ENCODE measurements around the gene ZBTB21.

Gene ZBTB21

DNA sequence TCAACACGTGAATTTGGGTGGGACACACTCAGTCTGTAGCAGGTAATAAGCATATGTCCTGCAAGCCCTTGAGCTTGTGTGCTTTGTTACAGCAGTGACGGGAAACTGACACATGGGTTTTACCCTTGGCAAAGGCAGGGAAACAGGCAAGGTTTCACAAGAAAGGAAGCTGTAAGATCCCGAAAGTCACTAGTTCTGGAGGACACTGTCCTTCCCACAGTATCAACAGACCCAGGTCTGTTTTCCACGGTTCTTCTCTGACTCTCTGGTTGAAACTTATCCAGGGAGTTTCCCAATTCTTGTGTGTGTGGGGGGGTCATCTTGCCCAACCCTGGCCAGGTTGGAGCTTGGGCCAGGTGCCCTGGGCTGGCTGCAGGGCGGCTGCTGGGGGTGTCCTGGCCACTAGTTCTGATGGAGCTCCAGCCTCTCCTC lies 29.3 kb upstream of the ZBTB21 start:
- DNase-seq = no peak

GRCh38 chr21:42038826-42039425 lies 28.8 kb upstream of the ZBTB21 start:
- DNase-seq = no peak

- DNase-seq = no peak
Measured at GRCh38 chr21:42038393-42038792, 28.2 kb upstream of the ZBTB21 start.

DNA sequence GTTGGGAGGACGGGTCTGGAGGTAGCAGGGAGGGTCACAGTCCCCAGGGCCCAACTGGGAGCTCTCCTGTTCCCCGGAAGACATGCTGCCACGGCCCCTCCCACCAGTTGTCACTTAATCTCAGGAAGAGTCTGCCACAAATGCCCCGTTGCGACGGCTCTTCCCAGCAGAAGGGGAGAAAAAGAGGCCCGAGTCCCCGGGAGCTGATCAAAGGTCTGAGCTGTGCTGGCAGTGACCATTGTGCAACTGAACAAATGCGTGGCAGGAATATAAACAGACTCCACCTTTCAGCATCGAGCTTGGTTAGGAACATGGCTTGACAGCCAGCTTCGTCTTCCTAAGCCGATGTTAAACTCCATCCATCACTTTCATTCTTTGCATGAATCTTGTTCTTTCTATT lies 27.8 kb upstream of the ZBTB21 start:
- DNase-seq = no peak

GRCh38 chr21:42037516-42037915 lies 27.4 kb upstream of the ZBTB21 start:
- DNase-seq = no peak

GRCh38 chr21:42036313-42036712 lies 26.2 kb upstream of the ZBTB21 start:
- no peak for DNase-seq

- DNase-seq = no peak
Measured at GRCh38 chr21:42032968-42033367, 22.8 kb upstream of the ZBTB21 start.

GRCh38 chr21:42032266-42032665 lies 22.1 kb upstream of the ZBTB21 start:
- no peak for DNase-seq

DNA sequence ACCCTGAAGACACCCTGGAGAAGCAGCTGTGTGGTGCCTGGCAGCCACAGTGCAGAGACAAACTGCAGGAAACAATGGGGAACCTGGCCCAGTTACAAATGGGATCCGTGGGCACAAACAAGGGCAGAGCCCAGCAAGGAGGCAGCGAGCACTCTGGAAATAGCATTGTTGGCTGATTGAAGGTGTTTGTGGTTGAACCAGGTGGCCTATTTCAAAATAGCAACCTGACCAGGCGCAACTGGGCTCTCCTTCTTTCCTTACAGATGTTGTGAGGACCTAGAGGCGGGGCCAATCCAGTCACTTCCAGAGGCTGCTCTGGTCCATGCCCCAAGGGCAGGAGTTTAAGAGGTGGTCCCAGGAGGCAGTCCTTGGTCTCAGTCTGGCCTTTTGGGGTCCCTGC lies 21.7 kb upstream of the ZBTB21 start:
- DNase-seq = no peak

GRCh38 chr21:42031241-42031640 lies 21.1 kb upstream of the ZBTB21 start:
- no peak for DNase-seq

DNA sequence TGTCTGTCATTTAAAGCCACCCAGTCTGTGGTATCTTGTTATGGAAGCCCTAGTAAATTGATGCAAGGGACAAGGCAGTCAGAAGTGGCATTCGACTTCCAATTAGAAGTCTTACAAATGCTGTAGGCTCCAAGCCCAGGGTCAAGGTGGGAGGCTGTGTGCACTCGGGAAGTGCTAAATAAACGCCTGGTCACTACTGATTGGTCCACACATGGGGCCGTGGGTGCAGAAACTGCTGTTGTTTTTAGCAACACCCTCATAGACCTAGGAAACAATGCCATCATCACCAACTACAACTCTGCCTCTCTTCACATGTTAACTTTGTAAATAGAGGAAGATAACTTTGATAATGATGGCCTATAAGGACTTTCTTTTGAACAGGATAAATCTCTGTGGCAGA lies 20.2 kb upstream of the ZBTB21 start:
- no peak for DNase-seq

GRCh38 chr21:42028766-42029425 lies 18.7 kb upstream of the ZBTB21 start:
- no peak for DNase-seq

- no peak for DNase-seq
Measured at GRCh38 chr21:42027822-42028765, 17.9 kb upstream of the ZBTB21 start.

DNA sequence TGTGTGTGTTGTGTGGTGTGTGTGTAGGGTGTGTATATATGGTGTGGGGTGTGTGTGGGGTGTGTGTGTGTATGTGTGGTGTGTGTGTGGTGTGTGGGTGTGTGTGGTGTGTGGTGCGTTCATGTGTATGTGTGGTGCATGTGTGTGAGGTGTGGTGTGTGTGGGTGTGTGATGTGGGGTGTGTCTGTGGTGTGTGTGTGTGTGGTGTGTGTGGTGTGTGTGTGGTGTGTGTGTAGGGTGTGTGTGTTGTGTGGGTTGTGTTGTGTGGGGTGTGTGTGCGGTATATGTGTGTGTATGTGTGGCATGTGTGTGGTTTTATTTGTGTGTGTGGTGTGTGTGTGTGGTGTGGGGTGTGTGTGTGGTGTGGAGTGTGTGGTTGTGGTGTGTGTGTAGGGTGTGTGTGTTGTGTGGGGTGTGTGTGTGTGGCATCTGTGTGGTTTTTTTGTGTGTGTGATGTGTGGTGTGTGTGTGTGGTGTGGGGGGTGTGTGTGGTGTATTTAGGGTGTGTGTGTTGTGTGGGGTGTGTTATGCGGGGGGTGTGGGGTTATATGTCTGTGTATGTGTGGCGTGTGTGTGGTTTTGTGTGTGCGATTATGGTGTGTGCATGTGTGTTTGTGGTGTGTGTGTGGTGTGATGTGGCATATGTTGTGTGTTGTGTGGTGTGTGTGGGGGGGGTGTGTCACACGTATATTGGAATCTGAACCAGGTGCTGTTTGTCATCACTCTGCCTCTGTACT lies 17.1 kb upstream of the ZBTB21 start:
- DNase-seq = no peak

DNA sequence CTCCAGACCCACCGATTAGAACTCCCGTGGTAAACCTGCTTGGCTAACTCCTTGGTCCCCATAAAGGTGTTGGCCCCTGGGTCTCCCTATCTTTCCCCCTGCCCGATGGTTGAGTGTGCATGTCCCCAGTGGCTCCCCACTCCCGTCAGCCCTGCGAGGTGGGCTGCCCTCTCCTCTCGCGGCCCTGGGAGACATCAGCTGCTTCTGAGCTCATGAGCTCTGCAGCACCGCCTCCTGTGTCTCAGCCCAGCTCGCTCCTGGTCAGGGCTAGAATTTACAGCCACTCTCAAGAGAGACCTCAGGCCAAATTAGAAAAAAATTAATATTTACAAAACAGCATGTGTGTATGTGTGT lies 15.9 kb upstream of the ZBTB21 start:
- DNase-seq = no peak

DNA sequence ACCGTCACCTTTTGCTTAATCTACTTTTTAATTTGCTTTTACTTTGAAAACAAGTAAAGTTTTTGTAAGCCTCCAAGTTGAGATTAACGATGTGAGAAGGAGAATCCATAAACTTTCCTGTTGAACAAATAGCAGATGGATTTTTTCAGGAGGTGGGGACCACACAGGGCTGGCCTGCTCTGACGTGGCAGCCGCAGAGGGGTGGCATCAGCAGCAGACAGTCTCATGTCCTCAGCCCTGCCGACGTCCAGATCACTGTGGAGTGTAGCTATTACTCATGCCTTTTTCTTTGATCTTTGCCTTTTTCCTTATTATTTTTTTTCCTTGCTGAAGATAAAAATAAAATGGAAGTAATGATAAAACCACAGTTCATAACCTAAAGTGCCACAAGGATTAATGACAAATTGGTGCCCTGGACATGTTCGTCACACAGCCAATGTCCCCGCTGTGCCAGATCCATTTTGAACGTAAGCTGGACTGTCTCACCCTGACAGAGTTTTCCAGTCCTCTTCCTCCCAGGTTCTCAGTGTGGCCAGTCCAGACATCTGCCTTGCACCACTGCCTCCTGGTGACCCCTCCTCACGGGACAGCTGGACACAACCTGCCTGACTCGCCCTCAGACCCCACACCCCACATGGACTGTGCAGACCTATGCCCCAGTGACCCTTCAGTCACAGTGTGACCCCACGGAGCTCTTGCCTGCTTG lies 15.4 kb upstream of the ZBTB21 start:
- no peak for DNase-seq

- no peak for DNase-seq
Measured at GRCh38 chr21:42022906-42023305, 12.7 kb upstream of the ZBTB21 start.

DNA sequence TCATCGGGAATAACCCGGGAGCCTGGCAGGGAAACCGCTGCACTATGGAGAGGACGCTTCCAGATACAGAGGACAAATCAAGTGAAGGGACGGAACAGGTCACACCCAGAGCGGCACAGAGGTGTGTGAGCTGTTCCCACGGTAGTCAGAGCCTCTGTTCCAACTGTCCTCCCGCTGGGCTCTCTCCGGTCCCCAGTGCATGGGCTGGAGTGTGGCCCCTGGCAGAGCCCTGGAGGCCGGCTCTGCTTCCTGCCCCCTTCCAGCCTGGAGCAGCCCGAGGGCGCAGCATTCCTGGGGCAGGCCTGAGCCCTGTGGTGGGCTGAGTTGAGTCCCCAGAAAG lies 11.9 kb upstream of the ZBTB21 start:
- DNase-seq = no peak

GRCh38 chr21:42021371-42022090 lies 11.4 kb upstream of the ZBTB21 start:
- no peak for DNase-seq

DNA sequence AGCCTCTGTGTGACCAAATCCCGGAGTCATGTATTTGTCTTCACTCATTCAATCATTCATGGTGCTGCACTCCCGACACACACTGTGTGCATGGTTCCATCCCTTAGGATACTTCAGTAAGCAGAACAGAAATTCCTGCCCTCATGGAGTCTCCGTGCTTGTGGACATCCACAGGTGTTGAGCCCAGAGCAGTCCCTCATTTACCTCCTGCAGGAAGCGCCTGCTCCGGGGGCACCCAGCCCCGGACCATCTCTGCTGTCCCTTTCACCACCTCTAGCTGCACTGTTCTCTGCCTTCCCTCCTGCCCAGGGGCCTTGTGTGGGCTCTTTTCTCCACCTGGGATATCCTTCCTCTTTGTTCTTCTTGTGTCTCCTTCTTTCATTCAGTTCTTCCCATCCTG lies 9.5 kb upstream of the ZBTB21 start:
- no peak for DNase-seq

- DNase-seq = no peak
Measured at GRCh38 chr21:42019101-42019605, 9.0 kb upstream of the ZBTB21 start.

DNA sequence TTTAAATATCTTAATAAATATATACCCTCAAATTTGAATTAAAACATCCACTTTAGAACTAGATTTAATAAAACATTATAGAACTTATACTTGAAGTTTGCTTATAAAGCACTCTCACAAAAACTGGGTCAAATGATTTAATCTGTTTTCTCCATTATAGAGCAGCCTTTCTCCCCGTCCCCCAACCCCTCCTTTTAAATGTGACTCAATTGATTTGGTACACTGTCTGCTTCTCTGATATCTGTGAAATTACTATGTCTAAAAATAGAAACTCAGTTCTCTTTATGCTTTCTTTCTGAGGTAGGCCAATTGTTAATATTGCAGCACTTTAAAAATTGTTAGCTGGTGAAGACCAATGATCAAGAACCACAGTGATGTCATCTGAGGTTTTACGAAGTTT lies 6.9 kb upstream of the ZBTB21 start:
- DNase-seq = no peak

Measured in activated CD4-positive, alpha-beta T cell treated with anti-CD3 and anti-CD28 coated beads, Interleukin-2, amount 50 U/mL, for 16 hours (primary cell).